NCI-H2107 (cell line): ENCODE data around the gene SRSF4.
"Not testable (repeated sequence)": the region's sequence is repeated elsewhere in the genome, so short reads cannot be mapped to it uniquely, and the experiment has no call there.

Experiments used
- DNase-seq: peaks from one replicate; lab custom pipeline; 2025; lab: John Stamatoyannopoulos, UW

SRSF4 gene

GRCh38 chr1:29181413-29182225 lies at the start of gene SRSF4:
Gene SRSF4 (minus strand): TSS chr1:29181900. CDS start chr1:29181752, 148 bp downstream.
- DNase-seq: peak; percentile 99

GRCh38 chr1:29230553-29231378 lies 49.1 kb upstream of the SRSF4 start, which contains the start of gene MECR:
Gene MECR (minus strand): TSS chr1:29230934. CDS start chr1:29230906, 28 bp downstream.
- peak; percentile 92 for DNase-seq

- DNase-seq: no peak
Observed at GRCh38 chr1:29230204-29230552, 48.5 kb upstream of the SRSF4 start.

GRCh38 chr1:29227511-29227910 lies 45.8 kb upstream of the SRSF4 start:
- DNase-seq: peak; percentile 73

GRCh38 chr1:29225361-29225760 lies 43.7 kb upstream of the SRSF4 start:
- no peak for DNase-seq

- DNase-seq: no peak
Observed at GRCh38 chr1:29224356-29224837, 42.7 kb upstream of the SRSF4 start.

GRCh38 chr1:29223521-29223920 lies 41.8 kb upstream of the SRSF4 start:
- no peak for DNase-seq

- no peak for DNase-seq
Observed at GRCh38 chr1:29222686-29223085, 41.0 kb upstream of the SRSF4 start.

GRCh38 chr1:29222260-29222659 lies 40.6 kb upstream of the SRSF4 start:
- DNase-seq: not testable (repeated sequence)

GRCh38 chr1:29221296-29221695 lies 39.6 kb upstream of the SRSF4 start:
- DNase-seq: no peak

GRCh38 chr1:29218223-29218622 lies 36.5 kb upstream of the SRSF4 start:
- no peak for DNase-seq

- DNase-seq: no peak
Observed at GRCh38 chr1:29217633-29218032, 35.9 kb upstream of the SRSF4 start.

GRCh38 chr1:29213055-29213454 lies 31.4 kb upstream of the SRSF4 start:
- DNase-seq: peak; percentile 56

- DNase-seq: no peak
Observed at GRCh38 chr1:29211086-29212030, 29.7 kb upstream of the SRSF4 start.

GRCh38 chr1:29210278-29211085 lies 28.8 kb upstream of the SRSF4 start:
- no peak for DNase-seq

GRCh38 chr1:29209173-29209572 lies 27.5 kb upstream of the SRSF4 start:
- DNase-seq: no peak

- DNase-seq: no peak
Observed at GRCh38 chr1:29208442-29208841, 26.7 kb upstream of the SRSF4 start.

- peak; percentile 92 for DNase-seq
Observed at GRCh38 chr1:29202584-29203340, 21.1 kb upstream of the SRSF4 start.

- DNase-seq: no peak
Observed at GRCh38 chr1:29202053-29202452, 20.4 kb upstream of the SRSF4 start.

GRCh38 chr1:29201595-29202051 lies 19.9 kb upstream of the SRSF4 start:
- DNase-seq: no peak
